ENCODE measurements around the gene CCL21. TPM values are rescaled to one million over a fixed set of nuclear protein-coding genes. Genes with fewer than 3 reads are reported as not detected.

CCL21 gene
- polyA plus RNA-seq, 1 donor (not counting 4 experiments of a cell fraction or from before 2014, with no cell fraction given) = not detected

DNA sequence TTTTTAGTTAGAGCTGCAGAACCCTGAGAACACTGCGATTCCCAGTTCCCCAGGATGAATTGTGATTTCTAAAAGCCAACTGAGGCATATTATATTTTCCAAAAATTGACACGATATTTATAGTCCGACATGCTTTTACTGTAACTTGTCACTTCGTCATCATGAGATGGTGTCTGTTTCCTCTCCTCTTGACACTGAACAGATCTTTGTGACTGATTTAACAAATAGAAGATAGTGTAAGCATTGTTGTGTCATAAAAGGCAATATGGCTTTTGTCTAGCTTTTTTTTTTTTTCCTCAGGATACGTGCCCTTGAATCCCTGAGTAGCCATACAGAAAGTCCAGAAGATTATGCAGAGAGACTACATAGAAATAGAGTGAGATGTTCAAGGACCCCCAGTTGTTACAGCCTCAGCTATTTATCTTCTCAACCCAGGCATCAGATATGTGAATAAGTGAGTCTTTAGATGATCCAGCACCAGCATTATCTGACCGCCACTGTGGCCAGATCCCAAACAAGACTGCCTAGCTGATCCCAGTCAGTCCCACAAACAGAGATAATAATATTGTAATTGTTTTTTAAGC, 27.8 kb upstream of the CCL21 start:
- H2AFZ ChIP-seq (ENCODE audit: control insufficient read depth, low read length) = no peak overlapping the region
- no peaks in the 10 kb centered on the region for H3K27me3 ChIP-seq (ENCODE audit: control insufficient read depth, extremely low read depth, insufficient read depth, low read length)
- no peak for DNase-seq (ENCODE audit: low read depth, low spot score)
- no peak overlapping the region for H3K4me2 ChIP-seq (ENCODE audit: control insufficient read depth, extremely low read depth, insufficient read depth, low read depth, low read length)
- H3K27ac ChIP-seq (ENCODE audit: control insufficient read depth, insufficient read depth, low read length) = no peak overlapping the region
- H3K36me3 ChIP-seq (ENCODE audit: control insufficient read depth in 2 of 2, extremely low read depth in 1 of 2, insufficient read depth in 2 of 2, low read length in 2 of 2) = no peaks in the 10 kb centered on the region
- H4K20me1 ChIP-seq (ENCODE audit: control insufficient read depth, extremely low read depth, insufficient read depth, low read length) = no peaks in the 10 kb centered on the region
- no peak for FAIRE-seq
- H3K9ac ChIP-seq (ENCODE audit: control insufficient read depth, extremely low read depth, insufficient read depth, low read length) = no peak overlapping the region
- peaks cover 4% of the 10 kb centered on the region for H3K4me1 ChIP-seq (ENCODE audit: control insufficient read depth, extremely low read depth, insufficient read depth, low read length)
- no peak overlapping the region for H3K4me3 ChIP-seq (ENCODE audit: control insufficient read depth in 2 of 3, extremely low read depth in 1 of 3, insufficient read depth in 2 of 3, low read depth in 1 of 3, low read length in 3 of 3)
- no peaks in the 10 kb centered on the region for H3K9me1 ChIP-seq (ENCODE audit: control insufficient read depth, extremely low read depth, insufficient read depth, low read length)
- dilution Hi-C loops (cut with MboI; ENCODE audit: extremely low pct_ligation_motif_present, low sequenced_read_pairs) = no loop called here
- no peaks in the 10 kb centered on the region for H3K79me2 ChIP-seq (ENCODE audit: control insufficient read depth, insufficient read depth, low read length)
- H3K9me3 ChIP-seq (ENCODE audit: control insufficient read depth, low read depth, low read length) = no peaks in the 10 kb centered on the region
- TF ChIP-seq EZH2 (IDR thresholded peaks at IDR 0.05; ENCODE audit: low read length) = no peak
- TF ChIP-seq, protein P1, sequence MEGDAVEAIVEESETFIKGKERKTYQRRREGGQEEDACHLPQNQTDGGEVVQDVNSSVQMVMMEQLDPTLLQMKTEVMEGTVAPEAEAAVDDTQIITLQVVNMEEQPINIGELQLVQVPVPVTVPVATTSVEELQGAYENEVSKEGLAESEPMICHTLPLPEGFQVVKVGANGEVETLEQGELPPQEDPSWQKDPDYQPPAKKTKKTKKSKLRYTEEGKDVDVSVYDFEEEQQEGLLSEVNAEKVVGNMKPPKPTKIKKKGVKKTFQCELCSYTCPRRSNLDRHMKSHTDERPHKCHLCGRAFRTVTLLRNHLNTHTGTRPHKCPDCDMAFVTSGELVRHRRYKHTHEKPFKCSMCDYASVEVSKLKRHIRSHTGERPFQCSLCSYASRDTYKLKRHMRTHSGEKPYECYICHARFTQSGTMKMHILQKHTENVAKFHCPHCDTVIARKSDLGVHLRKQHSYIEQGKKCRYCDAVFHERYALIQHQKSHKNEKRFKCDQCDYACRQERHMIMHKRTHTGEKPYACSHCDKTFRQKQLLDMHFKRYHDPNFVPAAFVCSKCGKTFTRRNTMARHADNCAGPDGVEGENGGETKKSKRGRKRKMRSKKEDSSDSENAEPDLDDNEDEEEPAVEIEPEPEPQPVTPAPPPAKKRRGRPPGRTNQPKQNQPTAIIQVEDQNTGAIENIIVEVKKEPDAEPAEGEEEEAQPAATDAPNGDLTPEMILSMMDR (optimal IDR thresholded peaks at IDR 0.05 in 1 of 3, IDR thresholded peaks at IDR 0.05 in 1 of 3, conservative IDR thresholded peaks at IDR 0.05 in 1 of 3; ENCODE audit: extremely low read depth in 1 of 3, insufficient read depth in 2 of 3, low read length in 3 of 3) = no peak

DNA sequence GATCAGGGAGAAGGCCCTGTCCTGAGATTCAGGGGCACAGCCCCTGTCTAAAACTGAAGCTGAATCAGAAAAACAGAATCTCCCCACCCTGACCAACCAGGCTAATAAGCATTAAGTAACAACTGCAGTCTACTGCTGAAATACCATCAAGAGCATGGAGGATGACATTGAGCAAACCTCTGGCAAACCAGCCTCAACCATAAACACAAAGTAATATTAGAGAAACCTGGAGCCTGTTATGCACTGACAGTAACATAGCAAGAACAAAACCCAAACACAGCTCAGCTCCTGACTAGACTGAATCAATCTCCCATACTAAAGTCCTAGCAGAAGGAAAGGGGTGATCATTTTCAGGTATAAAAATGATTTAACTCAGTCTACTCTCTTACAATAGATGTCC, 24.8 kb upstream of the CCL21 start:
- Histone ChIP-seq H3K36me3 (ENCODE audit: control insufficient read depth in 2 of 2, extremely low read depth in 1 of 2, insufficient read depth in 2 of 2, low read length in 2 of 2) (no peaks in the 10 kb centered on the region), H3K9ac (ENCODE audit: control insufficient read depth, extremely low read depth, insufficient read depth, low read length) (no peak overlapping the region), H3K4me1 (ENCODE audit: control insufficient read depth, extremely low read depth, insufficient read depth, low read length) (no peaks in the 10 kb centered on the region), H4K20me1 (ENCODE audit: control insufficient read depth, extremely low read depth, insufficient read depth, low read length) (no peaks in the 10 kb centered on the region), H2AFZ (ENCODE audit: control insufficient read depth, low read length) (no peak overlapping the region), H3K9me1 (ENCODE audit: control insufficient read depth, extremely low read depth, insufficient read depth, low read length) (no peaks in the 10 kb centered on the region), H3K4me3 (ENCODE audit: control insufficient read depth in 2 of 3, extremely low read depth in 1 of 3, insufficient read depth in 2 of 3, low read depth in 1 of 3, low read length in 3 of 3) (no peak overlapping the region), H3K9me3 (ENCODE audit: control insufficient read depth, low read depth, low read length) (no peaks in the 10 kb centered on the region), H3K27me3 (ENCODE audit: control insufficient read depth, extremely low read depth, insufficient read depth, low read length) (no peaks in the 10 kb centered on the region), H3K27ac (ENCODE audit: control insufficient read depth, insufficient read depth, low read length) (no peak overlapping the region), H3K4me2 (ENCODE audit: control insufficient read depth, extremely low read depth, insufficient read depth, low read depth, low read length) (no peak overlapping the region), H3K79me2 (ENCODE audit: control insufficient read depth, insufficient read depth, low read length) (no peaks in the 10 kb centered on the region)
- TF ChIP-seq, protein P1 (optimal IDR thresholded peaks at IDR 0.05 in 1 of 3, IDR thresholded peaks at IDR 0.05 in 1 of 3, conservative IDR thresholded peaks at IDR 0.05 in 1 of 3; ENCODE audit: extremely low read depth in 1 of 3, insufficient read depth in 2 of 3, low read length in 3 of 3) = no peak
- no peak for TF ChIP-seq EZH2 (IDR thresholded peaks at IDR 0.05; ENCODE audit: low read length)
- FAIRE-seq (no peak), DNase-seq (ENCODE audit: low read depth, low spot score) (no peak)
- dilution Hi-C loops (cut with MboI; ENCODE audit: extremely low pct_ligation_motif_present, low sequenced_read_pairs) = no loop called here
